HG03159 (cell line): ENCODE results near the gene TBC1D24.

Experiments
- ATAC-seq: cut with Tn5 transposase; IDR thresholded peaks from one replicate; pipeline ENCODE4 v1.9.1; 2021; ENCODE audit warnings: mild to moderate bottlenecking, moderate library complexity; ENCODE audit not compliant: unreplicated experiment

The TBC1D24 gene

DNA sequence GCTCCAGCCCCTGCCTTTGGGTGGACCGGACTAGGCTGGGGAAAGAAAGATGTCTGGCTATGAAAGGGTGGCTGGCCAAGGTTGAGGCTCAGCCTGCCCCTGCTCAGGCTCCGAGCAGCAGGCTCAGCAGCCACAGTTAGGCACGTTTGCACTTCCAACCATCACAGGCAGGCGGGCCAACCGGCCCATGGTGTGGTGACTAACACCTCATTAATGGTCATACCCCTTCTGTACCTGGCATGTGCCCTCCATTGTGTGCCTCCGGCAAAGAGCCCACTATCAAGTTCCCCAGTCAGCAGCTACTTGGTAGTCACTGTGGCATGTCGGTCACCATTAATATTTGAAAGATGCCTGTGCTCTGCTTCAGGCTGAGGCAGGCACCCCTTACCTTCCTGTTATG, 6.7 kb downstream of the TBC1D24 start:
- no peak for ATAC-seq

DNA sequence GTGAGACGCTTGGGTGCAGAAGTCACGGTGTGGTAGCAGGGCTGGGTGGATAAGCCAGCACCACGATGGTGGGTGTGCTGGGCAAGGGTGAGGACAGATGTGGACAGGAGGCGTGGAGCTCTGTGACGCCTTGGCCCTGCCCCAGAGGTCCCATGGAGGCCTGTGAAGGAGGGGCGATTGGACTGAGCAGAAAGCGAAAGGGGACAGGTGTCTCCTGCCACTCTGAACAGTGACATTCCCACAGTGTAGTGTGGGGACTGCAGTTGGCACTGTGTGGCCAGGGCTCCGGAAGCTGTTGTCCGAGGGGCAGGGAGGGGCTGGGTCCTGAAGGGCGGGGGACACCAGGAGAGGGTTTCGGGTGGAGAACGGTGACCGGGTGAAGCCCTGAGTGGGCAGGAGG, 7.3 kb downstream of the TBC1D24 start:
- no peak for ATAC-seq

DNA sequence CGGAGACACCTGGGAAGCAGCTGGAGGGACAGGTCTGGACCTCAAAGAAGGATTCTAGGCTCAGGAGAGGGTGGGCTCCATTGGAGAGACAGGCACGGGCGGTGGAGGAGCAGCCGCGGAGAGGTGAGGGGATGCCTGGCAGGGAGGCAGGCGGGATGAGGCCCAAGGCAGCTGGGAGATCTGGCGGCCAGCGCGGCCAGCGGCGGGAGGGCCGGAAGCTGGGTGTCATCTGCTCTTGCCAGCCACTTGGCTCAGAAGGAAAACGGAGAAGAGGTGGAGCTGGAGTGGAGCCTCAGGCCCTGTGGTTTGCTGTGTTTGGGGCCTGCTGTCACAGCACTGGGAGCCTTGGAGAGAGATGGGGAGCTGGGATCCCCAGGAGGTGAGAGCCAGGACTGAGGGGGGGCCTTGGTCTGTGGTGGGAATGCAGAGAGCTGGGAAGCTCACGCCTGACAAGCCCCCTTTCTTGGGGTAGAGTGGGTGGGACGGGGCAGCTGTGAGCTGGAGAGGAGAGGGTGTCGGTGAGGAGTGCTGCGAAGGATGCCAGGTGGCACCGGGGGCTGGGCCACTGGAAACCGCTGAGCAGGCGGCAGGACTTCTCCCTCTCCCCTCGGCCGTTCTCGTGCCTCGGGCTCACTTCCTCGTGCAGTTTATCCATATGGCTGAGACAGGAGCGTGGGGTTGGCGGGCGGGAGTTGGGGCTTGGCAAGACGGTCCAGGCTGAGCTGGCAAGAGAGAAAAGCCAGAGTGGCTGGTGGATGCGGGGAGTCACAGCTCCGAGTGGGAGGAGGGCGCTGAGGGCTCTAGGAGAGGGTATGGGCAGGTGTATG, 8.0 kb downstream of the TBC1D24 start:
- ATAC-seq, result no peak

DNA sequence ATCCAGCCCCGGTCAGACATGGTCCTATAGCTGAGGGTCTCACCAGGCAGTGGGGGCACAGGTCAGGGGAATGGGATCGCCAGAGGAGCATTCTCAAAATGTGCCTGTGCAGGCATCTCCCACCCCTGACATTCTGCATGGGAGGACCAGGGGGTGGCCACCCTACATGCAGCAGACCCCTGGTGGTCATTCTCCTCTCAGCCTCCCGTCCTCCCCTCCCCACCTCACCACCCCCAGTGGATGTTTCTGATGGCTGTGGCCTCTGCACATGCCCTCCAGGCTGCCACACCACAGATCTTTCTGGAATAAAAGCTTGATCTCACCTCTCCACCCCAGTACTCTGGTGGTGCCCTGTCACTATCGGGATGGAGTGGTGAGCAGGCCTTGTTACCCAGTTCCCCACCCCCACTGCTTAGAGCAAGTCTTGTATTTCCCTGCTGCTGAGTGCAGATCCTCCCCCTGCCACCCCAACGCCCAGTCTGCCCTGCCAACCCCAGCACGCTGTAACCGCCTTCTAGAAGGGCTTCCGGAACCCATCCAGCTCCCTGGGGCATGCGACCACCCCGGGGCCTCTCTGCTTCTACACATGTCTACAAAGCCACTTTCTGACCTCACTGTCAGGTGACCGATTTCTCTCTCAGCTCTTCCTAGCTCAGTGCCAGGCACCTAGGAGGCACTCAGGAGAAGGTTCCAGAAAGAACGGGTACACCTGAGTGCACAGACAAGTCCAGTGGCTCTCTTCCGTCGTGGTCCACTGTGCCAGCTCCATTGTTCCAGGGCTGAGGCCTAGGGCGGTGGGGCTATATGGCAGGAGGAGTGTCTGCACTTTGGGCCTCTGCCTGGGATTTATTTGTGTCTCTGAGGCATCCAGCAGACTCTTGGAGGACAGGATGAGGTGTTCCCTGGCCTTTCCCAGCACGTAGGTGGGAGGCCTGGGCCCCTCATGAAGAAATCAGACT, 9.3 kb downstream of the TBC1D24 start:
- no peak for ATAC-seq

DNA sequence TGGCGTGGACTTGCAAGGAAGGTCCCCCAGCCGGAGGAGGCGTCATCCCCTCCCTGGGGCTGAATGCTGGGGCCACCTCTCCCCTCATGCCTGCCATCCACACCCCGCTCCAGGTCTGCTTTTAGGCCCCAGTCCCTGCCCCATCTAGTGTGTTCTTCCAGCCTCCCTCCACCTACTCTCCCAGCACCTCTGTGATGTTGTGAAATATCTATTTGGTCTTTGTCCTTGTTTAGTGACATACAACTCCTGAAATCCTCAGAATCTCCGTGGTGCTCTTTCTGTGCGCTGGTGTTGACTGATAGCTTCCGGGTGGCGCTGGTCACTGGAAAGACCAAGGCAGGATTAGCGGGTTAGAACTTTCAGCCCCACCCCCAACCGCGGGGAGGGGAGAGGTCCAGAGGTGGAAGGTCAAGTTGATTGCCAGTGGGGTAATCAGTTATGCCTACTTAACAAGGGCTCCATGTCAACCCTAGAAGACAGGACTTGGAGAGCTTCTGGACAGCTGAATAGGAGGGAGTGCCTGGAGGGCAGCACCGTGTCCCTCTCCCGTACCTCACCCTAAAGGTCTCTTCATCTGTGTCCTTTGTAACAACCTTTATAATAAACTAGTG, 10.1 kb downstream of the TBC1D24 start:
- ATAC-seq, result no peak

DNA sequence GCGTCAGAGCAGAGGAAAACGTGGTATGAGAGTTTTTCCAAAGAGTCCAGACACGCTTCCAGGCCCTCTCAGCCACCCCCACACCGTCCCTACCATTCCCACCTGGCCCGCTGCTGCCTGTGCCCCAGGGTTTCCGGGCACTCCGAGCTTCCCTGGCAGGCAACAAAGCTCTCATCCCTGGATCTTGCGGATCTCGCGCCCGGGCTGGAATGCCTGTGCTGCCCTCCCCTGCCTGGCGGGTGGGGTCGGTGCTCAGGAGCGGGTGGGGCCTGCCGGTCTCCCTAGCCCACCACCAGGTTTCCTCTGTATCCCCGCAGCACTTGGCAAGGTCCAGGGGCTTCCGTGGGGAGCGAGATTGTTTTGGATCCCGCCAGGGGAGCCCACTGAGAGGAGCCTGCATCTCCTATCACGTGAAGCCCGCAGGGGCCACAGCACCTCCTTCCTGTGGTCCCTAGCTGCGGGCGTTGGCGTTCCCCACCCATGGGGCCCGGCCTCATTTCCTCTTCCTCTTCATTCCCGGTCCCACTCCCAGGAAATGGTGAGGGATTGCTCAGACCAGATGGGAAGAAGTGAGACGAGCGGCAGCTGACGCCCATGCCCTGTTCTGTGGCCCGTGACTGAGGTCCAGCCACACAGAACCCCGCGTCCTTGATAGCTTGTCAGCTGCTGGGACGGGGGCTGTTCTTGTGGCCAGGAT, 11.0 kb downstream of the TBC1D24 start:
- no peak for ATAC-seq

DNA sequence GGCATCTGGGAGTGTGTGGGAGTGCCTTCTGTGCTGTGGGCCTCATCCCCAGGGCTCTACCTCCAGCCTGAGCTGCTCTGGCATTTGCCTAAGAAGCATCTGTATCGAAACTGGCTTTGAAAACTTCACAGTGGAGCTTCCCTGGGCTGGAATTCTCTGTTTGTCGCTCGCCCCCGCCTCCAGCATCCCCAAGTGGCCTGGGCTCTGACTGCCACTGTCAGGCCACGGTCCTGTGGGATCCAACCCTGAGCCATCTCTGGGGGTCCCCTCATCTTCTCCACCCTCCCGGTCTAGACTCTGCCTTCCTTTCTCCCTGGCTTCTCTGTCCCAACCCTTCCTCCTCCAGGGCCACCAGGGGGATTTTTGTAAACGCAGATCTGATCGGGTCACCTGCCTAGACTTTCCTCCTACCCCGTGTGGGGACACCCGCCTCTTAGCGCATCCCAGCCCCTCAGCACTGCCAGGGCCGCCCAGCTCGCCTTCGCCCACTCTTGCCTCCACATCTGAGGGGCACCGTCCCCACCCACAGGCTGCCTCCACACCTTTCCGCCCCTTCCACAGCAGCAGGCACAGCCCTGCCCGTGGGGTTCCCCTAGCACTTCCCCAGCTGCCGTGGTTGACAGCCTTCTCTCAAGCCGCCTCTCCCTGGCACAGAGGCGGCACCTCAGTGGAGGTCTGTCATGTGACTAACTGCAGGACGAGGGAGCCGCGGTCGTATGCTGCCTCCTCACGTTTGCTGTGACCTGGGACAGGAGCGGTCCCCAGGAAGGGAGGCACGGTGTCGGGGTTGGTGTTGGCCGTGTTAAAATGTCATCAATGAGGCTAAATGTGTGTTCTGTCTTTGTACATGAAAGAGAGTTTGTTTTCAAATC, 12.0 kb downstream of the TBC1D24 start:
- peak; percentile 46 for ATAC-seq

DNA sequence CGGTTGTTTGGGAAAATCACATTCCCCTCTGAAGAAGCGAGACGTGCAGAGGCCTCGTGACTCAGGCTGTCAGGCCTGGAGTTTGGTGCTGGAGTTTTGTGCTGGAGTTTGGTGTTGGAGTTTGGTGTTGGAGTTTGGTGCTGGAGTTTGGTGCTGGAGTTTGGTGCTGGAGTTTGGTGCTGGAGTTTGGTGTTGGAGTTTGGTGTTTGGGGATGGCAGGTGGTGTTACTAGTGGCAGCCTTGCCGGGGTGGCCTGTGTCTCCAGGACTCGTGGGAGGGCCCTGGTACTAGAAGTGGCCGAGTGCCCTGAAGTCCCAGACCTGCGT, 12.6 kb downstream of the TBC1D24 start:
- no peak for ATAC-seq

DNA sequence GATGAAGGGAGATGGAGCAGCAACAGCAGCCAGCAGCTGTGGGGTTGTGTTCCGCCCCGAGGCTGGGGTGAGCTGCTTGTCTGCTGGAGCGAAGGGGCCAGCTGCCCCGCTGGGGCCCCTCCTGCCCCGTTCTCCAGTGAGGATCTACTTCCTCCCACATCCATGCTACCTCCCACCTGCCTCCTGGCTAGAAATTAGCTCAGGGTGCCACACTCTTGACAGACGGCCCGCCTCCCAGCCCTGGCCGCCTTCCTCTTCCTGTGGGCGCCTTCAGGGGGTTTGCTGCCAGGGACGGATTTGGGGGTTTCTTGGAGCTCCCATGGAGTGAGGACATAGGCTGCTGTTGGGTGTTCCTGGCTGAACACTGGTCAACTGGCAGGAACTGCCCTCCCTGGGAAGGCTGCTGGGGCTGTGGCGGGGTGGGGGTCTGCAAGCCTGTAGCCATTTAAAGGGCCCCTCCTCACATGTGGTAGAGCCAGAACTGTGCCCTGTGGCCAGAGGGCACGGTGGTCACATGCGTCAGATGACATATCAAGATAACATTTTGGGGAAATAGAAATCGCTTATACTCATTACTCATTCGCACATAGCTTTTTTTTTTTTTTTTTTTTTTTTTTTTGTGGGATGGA, 13.1 kb downstream of the TBC1D24 start:
- ATAC-seq, result no peak

DNA sequence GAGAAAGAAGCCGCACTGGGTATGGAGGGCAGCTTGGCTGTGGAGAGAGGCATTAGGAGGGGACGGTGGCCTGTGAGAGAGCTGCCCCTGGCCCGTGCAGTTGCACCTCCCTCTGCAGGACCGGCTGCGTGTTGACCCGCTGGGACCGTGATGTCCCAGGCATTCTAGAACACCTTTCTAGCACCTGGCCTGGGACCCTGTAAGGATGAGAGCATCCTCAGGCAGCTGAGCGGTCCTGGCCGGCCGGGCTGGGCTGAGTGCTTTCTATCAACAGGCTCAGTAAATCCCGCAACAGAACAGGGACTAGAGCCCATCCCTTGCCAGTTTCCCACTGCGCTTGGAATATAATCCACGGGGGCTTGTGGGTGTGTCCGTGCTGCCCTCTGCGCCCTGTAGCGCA, 14.7 kb downstream of the TBC1D24 start:
- ATAC-seq, result no peak

DNA sequence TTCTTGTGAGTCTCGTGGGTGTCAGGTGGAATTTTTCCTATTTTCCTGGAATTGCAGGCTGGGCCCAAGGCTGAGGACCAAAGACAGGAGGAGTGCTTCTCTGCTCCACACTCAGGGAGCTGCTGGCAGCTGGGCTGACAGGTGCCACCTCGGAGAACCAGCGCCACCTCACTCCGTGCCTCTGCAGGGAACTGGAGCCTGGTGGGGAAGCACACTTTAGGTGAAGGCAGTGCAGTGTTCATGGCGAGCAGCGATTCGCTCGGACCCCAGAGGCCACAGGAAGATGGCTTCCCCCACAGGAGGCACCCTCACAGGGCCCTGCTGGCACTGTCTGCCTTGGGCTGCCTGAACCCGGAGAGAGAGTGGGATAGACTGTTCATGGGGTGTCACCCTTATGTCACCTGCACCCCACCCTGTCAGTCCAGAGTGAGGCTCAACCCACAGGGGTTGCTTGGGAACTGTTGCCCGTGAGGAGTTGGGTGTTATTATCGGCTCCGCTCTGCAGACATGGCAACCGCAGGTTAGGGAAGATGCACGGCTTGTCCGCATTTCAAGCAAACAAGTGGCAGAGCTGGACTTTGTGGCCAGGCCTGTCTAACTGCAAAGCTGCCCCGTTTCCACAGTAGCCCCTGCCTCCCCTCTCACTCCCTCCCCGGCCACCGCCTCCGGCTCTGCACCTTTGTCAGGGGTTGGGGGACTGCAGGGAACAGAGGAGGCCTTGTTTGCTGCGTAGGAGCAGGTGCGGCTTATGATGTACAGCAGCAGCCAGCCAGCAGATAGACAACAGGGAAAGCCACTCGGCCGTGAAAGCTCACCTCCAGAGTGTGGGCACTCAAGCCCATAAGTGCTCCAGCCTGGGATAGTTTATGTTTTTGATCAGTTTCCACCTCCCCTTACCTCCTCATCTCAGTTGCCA, 15.5 kb downstream of the TBC1D24 start:
- ATAC-seq, result no peak

DNA sequence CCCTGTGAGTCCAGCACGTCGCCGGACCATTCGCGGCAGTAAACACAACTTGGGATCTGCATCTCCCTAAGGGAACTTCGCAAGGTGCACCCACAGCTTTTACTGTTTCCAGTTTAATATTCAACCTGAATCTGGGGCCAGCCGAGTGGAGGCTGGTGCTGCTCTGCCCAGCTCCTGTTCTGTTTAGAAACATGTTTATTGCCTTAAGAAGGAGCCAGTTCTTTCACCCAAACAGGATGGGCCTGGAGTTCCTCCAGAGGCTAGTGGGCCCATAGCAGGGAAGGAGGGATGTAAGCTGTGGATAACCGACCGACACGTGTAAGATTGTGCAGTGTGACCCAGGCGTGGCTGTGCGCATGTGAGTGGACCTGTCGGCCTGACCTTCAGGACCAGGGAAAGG, 17.4 kb downstream of the TBC1D24 start:
- no peak for ATAC-seq

DNA sequence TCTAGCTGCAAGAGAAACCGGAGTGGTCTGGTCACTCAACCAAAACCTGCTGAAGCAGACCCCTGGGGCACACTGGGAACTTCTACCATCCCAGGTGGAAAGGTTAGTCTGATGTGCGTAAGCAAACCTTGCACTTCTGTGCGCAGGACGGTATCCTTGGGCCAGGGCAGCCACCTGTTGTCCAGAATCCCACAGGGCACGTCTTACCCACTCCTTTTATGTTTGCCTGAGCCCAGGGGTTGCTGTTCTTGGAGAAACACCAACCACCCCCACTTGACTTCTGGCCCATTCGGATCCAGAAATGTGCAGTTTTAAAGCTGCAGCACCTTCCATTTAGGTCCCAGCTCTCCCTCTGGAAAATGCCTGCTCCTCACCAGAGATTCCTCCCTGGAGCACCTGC, 18.7 kb downstream of the TBC1D24 start:
- no peak for ATAC-seq

DNA sequence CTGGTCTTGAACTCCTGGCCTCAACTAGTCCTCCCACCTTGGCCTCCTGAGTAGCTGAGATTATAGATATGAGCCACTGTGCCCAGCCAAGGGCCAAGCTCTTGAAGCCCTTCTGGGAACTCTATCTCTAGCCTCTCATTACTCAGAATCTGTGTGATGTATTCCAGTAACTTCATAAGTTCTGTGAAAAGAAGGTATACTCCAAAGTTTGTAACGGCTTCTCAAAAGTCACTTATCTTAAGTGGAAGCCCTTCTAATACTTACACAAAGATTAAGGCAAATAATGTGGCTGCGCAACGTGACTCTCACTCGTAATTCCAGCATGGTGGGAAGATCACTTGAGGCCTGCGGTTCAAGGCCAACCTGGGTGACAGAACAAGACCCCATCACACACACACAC, 19.7 kb downstream of the TBC1D24 start:
- ATAC-seq, result no peak

DNA sequence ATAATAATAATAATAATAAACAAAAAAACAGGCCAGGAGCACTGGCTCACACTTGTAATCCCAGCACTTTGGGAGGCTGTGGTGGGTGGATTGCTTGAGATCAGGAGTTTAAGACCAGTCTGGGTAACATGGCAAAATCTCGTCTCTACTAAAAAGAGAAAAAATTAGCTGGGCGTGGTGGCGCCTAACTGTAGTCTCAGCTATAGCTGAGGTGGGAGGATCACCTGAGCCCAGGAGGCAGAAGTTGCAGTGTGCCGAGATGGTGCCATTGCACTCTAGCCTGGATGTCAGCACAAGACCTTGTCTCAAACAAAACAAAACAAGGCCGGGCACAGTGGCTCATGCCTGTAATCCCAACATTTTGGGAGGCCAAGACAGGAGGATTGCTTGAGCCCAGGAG, 20.1 kb downstream of the TBC1D24 start:
- no peak for ATAC-seq

DNA sequence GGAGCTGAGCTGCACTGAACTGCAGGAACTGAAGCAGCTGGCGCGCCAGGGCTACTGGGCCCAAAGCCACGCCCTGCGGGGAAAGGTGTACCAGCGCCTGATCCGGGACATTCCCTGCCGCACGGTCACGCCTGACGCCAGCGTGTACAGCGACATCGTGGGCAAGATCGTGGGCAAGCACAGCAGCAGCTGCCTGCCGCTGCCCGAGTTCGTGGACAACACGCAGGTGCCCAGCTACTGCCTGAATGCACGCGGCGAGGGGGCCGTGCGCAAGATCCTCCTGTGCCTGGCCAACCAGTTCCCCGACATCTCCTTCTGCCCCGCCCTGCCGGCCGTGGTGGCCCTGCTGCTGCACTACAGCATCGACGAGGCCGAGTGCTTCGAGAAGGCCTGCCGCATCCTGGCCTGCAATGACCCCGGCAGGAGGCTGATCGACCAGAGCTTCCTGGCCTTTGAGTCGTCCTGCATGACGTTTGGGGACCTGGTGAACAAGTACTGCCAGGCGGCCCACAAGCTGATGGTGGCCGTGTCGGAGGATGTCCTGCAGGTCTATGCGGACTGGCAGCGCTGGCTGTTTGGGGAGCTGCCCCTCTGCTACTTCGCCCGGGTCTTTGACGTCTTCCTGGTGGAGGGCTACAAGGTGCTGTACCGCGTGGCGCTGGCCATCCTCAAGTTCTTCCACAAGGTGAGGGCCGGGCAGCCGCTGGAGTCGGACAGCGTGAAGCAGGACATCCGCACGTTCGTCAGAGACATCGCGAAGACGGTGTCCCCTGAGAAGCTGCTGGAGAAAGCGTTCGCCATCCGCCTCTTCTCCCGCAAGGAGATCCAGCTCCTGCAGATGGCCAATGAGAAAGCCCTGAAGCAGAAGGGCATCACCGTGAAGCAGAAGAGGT, 21.5 kb downstream of the TBC1D24 start:
- no peak for ATAC-seq

DNA sequence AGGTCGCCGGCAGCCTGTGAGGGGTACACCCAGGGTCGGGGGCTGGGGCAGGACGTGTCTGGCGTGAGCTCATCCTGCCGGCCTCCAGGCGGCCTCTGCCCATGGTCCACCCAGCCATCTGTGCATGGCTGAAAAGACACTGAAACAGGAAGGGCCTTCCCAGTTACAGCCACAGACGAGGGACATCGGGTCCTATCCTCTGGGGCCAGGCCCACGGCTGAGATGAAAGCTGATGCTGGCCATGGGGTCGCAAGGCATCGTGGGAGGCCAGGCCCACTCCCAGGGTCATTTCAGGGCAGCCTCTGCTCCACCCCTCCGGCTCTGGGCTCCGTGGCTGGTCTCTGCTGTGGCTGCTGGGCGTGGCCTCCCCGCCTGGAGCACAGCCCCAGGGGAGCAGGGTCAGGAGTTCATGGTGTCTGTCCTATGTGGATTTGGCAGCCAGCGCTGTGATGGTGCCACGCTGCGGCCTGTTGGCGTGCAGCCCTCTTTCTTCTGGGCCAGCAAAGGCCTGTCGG, 22.2 kb downstream of the TBC1D24 start:
- no peak for ATAC-seq
